Stimulated activated CD4-positive, alpha-beta T cell treated with anti-CD3 and anti-CD28 coated beads, Interleukin-15, amount 100 ng/mL, for 48 hours (primary cell): ENCODE data around the gene NAA35.
"Not testable (repeated sequence)": the region's sequence is repeated elsewhere in the genome, so short reads cannot be mapped to it uniquely, and the experiment has no call there.

Source experiments
- DNase-seq, 2 donors: peaks; one replicate each; pipeline ENCODE4 v3.0.0-alpha.2; 2020; ENCODE audit warnings: low read depth in 2 of 2

NAA35 gene

DNA sequence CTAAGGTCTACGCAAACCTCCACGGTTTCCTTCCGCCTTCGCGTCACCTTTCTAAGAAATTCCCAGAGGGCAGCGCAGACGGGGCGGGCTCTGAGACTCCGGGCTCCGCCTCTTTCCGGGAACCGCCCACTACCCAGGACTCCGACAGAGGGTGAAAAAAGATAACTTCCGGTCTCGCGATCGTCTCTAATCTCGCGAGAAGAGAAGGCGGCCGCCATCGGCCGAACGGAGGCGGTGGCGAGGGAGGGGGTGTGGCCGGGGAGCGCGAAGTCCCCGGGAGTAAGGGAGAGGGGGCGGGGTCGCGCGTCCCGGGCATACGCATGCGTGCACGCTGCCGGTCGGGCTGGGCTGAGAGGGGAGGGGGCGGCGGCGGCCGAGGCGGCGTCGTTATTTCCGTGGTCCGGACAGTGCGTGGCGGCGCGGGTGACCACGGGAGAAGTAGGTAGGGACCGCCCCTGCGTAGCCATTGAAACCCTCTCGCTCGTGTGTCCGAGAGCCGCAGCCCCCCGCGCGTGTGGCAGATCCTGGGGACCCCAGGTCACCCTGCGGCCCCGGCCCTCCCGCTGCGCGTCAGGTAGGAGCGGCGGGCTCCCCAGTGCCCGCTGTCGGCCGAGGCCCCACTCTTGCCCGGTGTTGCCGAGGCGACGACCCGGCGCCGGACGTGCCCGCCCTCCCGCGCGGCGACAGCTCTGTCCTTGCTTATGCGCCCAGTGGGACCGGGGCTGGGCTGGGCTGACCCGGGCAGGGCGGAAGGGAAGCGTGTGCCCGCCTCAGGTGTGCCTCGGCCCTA, at the start of gene NAA35:
Gene NAA35 (plus strand): TSS at position 315 of the 790 bp plus-strand sequence. CDS start 1,014 bp downstream, outside the sequence.
- DNase-seq = peak; percentile 97 to 99

DNA sequence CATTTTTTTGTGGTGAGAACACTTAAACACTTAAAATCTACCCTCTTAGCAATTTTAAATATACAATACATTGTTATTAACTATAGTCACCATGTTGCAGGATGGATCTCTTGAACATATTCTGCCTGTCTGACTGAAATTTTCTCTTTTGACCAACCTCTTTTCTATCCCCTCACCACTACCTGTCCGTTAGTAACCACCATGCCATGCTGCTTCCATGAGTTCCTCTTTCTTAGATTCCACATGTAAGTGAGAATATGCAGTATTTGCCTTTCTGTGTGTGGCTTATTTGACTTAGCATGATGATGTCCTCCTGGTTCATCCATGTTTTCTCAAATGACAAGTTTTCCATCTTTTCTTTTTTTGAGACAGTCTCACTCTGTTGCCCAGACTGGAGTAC, 48.5 kb upstream of the NAA35 start:
- no peak for DNase-seq

DNA sequence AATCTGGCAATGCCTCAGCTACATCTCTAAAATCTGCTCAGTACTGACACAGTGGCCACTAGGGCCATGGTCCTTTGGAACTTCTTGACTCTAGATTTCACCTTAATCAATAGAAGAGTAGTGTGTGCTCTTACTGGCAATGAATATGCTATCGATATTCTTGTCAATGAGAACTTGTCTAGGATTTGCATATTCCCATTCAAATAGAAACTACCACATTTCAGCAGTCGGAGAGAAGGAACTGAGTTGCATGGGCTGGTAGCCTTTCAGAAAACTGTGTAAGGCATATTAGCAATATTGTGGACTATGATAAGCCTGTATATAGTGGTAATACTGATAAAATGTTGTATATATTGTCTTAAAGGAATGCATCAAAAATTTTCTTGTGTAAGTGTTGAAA, 45.3 kb upstream of the NAA35 start:
- DNase-seq = no peak

DNA sequence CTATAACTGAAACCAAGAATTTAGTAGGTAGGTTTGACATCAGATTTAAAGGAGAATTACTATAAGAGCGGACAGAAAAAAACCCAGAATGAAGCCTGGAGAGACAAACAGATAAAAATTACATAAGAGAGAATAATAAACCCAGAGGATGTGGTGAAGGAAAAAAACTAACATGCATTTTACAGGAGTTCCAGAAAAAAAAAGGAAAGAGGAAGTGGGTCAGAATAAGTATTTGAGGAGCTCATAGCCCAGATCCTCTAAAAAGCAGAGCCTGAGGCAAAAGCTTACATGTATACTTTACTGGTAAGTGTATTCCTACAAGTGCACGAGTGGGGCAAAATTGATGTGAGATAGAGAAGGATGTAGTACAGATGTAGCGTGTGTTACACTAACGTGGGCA, 43.1 kb upstream of the NAA35 start:
- DNase-seq = no peak

DNA sequence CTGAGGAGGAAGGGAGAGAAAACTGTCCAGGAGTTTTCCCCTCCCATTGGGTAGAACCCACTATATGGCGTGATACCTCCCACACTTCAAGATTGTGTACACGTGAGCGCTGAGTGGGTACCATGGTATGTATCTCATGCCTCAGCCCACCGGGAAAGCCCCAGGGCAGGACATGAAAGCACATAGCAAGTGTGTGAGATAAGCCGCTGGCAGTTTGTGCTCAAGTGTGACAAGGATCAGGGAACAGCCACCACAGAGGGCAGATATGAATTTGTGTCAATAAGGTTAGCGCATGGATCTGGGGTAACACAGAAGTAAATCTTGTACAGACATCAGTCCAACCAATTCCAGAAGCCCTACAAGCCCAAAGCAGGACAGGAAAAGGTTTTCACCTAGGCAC, 42.6 kb upstream of the NAA35 start:
- DNase-seq = no peak

DNA sequence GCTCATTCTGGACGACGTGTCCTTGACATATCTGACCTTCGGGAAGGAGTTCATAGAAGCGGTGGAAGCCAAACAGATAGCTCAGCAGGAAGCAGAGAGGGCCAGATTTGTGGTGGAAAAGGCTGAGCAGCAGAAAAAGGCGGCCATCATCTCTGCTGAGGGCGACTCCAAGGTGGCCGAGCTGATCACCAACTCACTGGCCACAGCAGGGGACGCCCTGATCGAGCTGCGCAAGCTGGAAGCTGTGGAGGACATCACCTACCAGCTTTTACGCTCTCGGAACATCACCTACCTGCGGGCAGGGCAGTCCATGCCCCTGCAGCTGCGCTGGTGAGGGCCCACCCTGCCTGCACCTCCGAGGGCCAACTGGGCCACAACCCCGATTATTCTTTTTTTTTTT, 41.6 kb upstream of the NAA35 start:
- no peak for DNase-seq

DNA sequence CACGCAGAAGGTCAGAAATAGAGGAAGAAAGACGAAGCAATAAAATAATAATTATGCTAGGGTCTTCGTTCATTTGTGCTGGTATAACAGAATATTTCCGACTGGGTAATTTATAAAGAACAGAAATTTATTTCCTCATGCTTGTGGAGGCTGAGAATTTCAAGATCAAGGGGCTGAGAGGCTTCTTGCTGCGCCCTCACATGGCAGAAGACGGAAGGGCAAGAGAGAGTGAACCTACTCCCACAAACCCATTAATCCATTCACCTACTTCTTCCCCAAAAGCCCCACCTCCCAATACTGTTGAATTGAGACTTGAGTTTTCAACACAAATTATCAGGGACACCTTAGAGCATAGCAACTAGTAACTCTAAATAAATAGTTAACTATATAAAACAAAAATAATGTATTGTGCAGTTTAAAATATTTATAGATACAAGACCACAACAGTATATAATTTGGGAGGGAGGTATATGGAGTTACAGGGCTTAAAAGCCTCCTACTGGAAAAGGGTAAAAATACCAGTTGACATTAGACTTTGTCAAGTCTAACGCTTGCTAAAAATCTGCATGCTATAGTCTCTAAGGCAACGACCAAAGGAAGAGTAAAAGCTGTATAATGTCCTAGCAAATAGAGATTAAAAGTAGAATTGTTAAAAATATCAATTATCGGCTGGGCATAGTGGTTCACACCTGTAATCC, 40.3 kb upstream of the NAA35 start:
- peak; percentile 6 to 28 for DNase-seq

DNA sequence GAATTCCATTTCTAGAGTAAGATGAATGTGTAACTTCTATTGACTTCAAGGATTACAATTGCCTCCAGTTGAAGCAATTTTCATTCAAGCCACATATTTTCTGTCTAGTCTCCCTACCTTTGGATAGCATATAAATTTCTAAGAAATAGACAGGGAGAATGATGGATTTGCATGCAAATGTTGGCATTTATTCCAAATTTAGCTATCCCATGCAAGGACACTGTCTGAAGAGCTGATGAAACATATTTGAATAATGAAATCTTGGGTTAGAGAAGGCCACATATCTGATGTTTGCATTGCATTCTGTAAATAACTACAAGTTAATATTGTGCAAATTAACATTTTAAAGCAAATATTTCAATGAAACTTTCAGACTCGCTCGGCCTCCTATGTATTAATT, 36.0 kb upstream of the NAA35 start:
- DNase-seq = no peak

DNA sequence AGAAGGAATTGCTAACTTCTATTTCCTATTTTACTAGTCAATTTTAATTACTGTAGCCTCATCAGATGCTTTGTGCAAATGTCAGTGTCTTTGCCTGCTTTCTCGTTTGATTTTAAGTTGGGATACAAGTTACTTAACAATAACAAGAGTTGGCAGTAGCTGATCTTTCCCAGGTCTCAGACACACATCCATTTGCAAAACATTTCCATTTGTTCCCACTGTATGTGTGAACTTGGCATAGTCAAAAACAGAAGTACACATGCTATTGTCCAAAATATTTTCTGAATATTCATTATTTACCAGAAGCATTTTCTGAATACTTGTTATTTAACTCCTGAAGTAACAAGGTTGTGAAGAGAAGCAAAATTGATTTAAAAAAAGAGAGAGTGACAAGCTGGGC, 35.0 kb upstream of the NAA35 start:
- DNase-seq = no peak

DNA sequence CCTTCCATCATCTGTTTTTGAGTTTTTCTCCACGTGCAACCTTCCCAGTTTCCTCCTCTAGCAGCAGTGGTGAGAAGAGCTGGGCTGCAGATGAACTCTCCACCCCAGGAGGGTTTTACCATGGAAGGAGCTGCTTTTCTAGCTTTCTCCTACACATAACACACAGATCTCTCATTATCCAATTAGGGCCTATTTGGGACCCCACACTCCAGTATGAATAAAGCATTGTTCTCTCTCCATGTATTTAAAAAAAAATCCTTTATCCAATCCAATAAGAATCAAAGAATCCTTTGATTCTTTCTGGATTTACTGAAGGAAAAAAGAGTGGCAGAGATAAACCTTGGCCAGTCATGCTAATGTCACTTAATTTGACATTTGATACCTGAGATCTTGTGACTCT, 31.6 kb upstream of the NAA35 start:
- no peak for DNase-seq

DNA sequence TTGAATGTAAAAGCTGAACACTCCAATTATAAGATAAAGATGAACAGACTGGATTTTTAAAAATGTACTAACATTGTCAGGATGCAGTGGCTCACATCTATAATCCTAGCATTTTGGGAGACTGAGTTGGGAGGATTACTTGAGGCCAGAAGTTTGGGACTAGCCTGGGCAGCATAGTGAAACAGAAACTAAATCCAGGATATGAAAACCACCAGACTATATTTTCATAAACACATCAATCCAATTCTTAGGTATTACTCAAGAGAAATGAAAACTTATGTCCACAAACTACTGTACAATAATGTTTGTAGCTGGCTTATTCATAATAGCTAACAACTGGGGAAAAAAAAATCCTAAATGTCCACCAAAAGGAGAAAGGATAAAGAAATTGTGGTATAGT, 26.8 kb upstream of the NAA35 start:
- no peak for DNase-seq

DNA sequence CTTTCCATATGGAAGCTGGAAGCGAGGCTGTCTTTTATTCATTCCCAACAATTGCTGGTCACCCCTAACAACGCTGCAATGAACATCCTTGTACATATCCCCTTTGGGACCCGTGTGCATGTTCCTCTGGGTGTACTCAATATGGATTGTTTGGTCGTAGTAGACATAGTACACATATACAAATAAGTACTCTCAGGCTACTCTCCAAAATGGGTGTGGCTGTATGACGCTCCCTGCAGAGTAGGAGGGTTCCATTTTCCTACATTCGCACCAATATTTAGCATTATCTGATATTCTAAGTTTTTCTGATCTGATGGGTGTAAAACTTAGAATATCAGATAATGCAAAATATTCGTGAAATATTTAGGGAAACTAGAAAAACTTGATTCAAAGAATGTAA, 23.2 kb upstream of the NAA35 start:
- no peak for DNase-seq

DNA sequence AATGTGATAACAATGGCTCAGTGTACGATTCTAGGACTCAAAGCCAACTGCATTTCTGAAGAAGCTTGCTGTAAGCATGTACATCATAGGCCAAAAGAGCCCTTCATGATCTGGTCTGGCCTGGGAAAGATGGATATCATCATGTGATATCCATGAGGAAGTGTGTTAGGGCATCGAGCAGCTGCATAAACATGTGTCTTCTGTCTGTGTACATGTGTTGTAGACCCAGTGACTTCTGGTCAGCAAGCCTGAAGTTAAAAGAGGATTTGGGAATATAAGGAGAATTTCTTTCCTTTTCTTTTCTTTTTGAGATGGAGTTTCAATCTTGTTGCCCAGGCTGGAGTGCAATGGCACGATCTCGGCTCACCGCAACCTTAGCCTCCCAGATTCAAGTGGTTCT, 15.5 kb upstream of the NAA35 start:
- no peak for DNase-seq

DNA sequence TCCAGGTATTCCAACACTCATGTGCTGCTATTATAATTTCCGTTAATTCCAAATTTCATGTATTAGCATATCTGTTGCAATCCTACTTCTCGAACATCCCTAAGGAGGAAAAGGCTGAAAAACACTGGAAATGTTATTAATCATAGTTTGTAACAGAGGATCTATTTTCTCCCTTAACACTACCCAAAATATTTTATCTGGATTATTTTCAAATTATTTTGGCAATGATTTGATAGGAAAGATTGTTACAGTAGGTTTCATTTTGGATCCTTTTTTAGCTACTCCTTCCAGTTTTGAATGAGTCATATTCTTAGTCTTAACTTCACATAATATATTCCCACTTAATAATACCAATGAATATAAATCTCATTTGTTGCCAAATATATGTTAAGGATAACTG, 13.9 kb upstream of the NAA35 start:
- no peak for DNase-seq

DNA sequence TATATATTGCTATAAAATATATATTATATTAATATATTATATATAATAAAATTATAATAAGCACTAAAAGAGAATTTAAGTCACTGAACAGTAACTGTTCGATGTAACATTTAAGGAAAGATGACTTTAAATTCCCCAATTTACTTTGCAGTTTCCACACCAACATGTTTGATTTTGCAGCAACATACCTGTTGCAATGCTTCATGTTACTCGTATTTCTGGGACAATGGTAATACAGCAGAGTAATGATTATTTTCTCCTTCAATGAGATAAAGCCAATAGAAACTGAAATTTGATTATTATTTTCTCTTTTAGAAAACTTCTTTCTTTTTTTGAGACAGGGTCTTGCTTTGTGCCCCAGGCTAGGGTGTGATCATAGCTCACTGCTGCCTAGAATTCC, 9.5 kb upstream of the NAA35 start:
- DNase-seq = no peak

DNA sequence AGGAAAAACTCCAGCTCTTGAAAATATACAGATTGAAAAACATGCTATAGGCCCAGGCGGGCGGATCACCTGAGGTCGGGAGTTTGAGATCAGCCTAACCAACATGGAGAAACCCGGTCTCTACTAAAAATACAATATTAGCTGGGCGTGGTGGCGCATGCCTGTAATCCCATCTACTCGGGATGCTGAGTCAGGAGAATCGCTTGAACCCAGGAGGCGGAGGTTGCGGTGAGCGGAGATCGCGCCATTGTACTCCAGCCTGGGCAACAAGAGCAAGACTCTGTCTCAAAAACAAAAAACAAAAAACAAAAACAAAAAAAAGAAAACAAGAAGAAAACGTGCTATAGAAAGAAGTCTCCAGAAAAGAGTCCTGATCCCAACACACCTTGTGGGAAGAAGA, 5.0 kb upstream of the NAA35 start:
- not testable (repeated sequence) for DNase-seq

DNA sequence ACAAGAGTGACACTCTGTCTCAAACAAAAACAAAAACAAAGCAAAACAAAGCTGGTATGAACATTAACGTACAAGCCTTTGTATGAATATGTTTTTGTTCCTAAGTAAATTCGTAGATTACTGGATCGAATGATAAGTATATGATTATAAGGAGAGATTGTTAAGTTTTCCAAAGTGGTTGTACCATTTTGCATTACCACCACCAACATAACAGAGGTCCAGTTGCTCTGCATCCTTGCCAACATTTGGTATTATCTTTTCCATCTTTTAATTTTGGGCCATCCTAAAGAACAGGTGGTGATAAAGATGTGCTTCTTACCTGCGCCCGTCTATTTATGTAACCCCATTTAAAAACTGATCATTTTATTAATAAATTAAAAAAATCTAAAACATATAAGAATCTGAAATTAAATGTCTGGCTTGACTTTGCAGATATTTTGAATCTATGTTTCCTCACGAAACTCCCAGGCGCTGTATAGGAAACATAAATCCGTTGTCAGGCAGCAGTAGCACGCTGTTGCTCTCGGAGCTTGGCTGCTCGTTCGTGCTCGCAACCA, 593 bp upstream of the NAA35 start:
- no peak for DNase-seq

DNA sequence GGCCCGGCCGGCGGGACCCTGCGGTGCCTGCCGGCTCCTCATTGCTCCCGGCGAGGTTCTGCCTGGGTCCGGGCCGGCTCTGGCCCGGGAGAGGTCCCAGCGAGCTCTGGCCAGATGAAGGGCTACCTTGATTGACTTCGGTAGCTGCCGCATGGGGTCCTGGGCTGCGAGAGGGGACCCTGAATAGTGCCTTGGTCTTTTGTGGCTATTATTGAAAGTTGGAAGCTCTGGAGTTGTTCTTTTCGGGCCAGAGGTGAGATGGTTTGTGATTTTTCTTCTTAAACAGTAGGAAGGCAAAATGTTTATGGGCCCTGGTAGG, 635 bp downstream of the NAA35 start:
- no peak for DNase-seq

DNA sequence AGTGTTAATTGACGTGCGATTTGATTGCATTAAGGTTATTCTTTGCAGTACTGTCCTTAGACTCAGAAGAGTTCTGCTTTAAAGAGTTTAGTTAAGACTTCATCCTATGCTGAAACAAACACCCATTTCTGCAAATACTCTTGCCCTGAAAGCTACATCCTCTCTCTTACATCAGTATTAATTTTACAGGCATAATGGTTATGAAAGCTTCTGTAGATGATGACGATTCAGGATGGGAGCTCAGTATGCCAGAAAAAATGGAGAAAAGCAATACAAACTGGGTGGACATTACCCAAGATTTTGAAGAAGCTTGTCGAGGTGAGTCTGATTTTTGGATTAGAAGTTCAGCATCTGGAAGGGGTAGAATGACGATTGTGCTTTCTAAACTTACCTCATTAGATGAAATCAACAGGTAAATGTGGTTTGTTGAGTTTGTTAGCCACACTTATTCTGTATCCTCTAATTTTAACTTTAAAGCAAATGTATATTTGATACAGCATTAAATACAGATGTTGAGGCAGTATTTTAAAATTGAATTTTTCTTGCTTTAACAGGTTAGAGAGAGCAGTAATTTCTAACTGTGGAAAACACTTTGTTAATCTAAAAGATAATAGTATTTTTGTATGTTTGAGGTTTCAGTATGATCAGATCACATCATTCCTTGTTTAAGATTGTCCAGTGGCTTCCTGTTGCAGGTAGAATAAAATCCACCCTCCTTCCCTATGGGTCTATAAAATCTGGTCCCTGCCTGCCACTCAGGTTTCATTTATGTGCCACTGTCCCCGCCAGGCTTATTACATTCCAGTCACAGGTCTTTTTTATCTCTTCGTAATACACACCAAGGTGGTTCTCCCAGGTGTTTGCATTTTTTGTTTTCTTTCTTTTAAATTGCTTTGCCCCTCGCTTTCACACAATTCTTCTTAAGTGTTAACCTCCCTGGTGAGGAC, 1.3 kb downstream of the NAA35 start:
- no peak for DNase-seq

DNA sequence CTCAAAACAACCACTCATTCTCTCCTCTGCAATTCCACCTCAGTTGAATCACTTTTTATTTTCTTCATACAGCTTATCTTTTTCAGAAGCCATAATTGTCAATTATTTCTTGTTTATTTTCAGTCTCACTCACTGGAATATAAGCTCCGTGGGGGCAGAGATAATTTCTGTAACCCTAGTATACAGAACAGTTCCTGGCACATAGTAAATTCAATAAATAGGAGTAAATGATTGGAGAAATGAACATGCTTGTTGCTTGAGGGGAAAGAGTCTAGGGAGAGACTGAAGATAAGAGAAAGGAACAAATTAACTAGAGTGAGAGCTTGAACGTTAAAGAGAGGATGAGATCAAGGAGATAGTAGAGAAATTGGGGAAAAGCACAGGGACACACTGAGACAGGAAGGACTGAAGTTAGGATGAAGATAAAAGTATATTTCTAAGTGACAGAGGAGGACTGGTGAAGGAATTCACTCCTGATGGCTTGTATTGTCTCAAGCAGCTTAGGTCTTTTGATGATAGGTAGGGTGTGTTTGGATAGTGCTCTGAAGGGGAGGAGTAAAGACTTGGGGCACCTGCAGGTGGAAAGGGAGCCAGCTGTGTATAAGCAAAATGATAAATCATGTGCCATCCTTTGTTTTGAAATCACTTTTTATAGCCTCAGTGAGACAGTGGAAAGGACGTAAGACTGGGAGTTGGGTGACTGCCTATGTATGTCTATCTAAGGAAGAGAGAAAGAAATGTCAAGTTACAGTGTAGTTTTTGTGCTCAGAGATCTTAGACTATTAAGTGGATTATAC, 2.2 kb downstream of the NAA35 start:
- DNase-seq = no peak

DNA sequence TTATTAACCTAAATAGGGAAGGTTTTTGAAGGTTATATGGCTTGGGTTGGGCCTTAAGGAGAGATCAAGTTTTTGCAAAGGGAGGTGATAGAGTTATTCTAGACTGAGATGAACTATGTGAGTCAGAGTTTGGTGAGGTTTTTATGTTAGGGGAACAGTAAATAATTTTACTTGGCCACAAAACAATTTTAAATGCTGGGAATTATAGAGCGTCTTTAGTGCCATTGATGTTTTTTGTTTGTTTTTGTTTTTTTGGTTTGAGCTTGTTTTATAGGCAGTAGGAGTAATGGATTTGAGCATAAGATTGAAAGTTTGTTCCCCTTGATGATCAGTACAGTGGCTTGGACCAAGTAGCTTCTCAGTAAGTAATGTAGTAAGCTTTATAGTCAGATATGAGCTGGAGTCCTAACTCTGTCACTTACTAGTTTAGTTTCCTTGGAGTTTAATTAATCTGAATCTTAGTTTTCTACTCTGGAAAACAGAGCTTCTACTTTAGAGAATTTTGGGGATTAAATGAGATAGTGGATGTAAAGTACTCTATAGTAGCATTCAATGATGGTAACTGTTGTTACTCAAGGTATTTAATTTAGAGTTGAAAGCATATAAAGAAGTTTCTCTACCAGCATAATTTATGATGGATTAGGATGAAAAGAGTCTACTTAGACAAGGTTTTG, 2.9 kb downstream of the NAA35 start:
- no peak for DNase-seq
